Stomach (tissue), 9 donors: ENCODE data around the gene TMEM165. TPM values are rescaled to one million over a fixed set of nuclear protein-coding genes. Genes with fewer than 3 reads are reported as not detected.

ENCODE experiments used
- DNase-seq, 2 donors: peaks; one replicate each; pipeline versions ENCODE4 v3.0.0 to v3.0.0-alpha.2; 2013 to 2019
- H3K27ac ChIP-seq, 5 donors: fragments of 200-600 bp in 4 of 5; sonication (generic) in 4 of 5; one replicate each; pipeline ENCODE4 v1.5.1; 2013 to 2019; ENCODE audit warnings: mild to moderate bottlenecking in 1 of 5, moderate library complexity in 1 of 5
- H3K27me3 ChIP-seq, 3 donors: fragments of 200-600 bp; sonication (generic); one replicate each; pipeline ENCODE4 v1.5.1; 2017 to 2019; ENCODE audit warnings: mixed run types in 1 of 3
- H3K36me3 ChIP-seq, 4 donors: fragments of 200-600 bp; sonication (generic); 1 replicate in 3 of 4; 2 replicates in 1 of 4; pipeline ENCODE4 v1.5.1; 2016 to 2019
- H3K4me1 ChIP-seq, 4 donors: fragments of 200-600 bp; sonication (generic); one replicate each; pipeline ENCODE4 v1.5.1; 2016 to 2019
- H3K4me3 ChIP-seq, 4 donors: fragments of 200-600 bp; sonication (generic) in 3 of 4; one replicate each; pipeline ENCODE4 v1.5.1; 2016 to 2019; ENCODE audit warnings: mild to moderate bottlenecking in 1 of 4
- H3K9me3 ChIP-seq, 4 donors: fragments of 200-600 bp; sonication (generic); one replicate each; pipeline ENCODE4 v1.5.1; 2016 to 2019
- EP300 ChIP-seq: sonication (generic); formaldehyde crosslinking; IDR thresholded peaks from one replicate; pipeline ENCODE4 v1.6.1; 2017; ENCODE audit warnings: antibody characterized with exemption
- POLR2A ChIP-seq, 4 donors: fragments of 450-650 bp; IDR thresholded peaks; one replicate each; pipeline ENCODE4 v1.6.1; 2016; ENCODE audit warnings: antibody characterized with exemption in 4 of 4, control low read depth in 2 of 4, mild to moderate bottlenecking in 1 of 4, moderate library complexity in 1 of 4
- POLR2AphosphoS5 ChIP-seq, 3 donors: sonication (generic); formaldehyde crosslinking; IDR thresholded peaks; one replicate each; pipeline ENCODE4 v1.6.1; 2016; ENCODE audit warnings: antibody characterized with exemption in 3 of 3
- WGBS, 5 donors: extraction: QIAGEN DNeasy Blood & Tissue Kit in 3 of 5; methylation state at CpG; one replicate each; pipeline versions ENCODE4 v1.1.5 to v1.1.7; 2013 to 2018; 5-methylcytosine and 5-hydroxymethylcytosine counted together
- intact Hi-C: fragments of 100-400 bp; cut with DNase I; formaldehyde crosslinking; loops from one replicate; pipeline ENCODE4 v1.15.1; 2023; ENCODE audit warnings: low total_unique reads
- polyA plus RNA-seq, 3 donors: library from polyadenylated mRNA; stranded (reverse); fragments of 200-250 nt; gene quantifications; one replicate each; pipeline ENCODE4 v1.2.3, GENCODE V29; 2013
- total RNA-seq, 5 donors: library from RNA; depleted of rRNA; stranded (reverse); fragments of >200 nt; gene quantifications; one replicate each; pipeline versions ENCODE4 v1.1.0 to v1.2.3, GENCODE V29; 2014 to 2016
- TF ChIP-seq, protein P1 (sequence below), 7 experiments: fragments of 450-650 bp in 4 of 7; fragments of 200-600 bp in 3 of 7; sonication (generic) in 3 of 7; IDR thresholded peaks; one replicate each; pipeline ENCODE4 v1.5.1; 2016 to 2019; ENCODE audit warnings: antibody characterized with exemption in 7 of 7, control low read depth in 2 of 7, mild to moderate bottlenecking in 1 of 7
- donor health status: healthy with polysubstance abuse.
- donor health status: Bipolar disorder and iron deficiency.
- donor health status: healthy.

TMEM165 gene
- total and polyA plus RNA-seq, 8 donors, result 21.6 to 365 (median 107) TPM

DNA sequence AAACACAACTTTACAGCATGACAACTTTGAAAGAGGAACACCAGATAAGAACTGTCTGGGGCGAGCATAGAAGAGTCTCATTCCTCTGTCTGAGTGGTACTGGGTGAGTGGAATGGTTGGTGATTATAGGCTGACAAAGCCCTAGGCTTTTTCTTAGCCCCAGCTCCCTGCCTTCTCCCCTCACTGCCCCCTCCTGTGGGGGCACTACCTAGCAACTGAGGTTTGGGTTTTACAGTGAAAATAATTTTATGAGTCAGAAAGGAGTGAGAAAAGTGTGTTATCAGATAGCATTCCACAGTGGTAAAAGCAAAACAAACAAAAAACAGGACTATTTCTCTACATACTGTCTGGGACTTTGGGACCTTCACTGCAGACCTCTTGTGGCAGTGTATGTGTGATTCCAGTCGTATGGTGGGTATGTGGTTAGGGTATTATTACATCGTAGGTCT is 10.5 kb upstream of the TMEM165 start:
- Histone ChIP-seq H3K9me3 (no peaks in the 10 kb centered on the region), H3K27me3 (no peaks in the 10 kb centered on the region), H3K36me3 (no peaks in the 10 kb centered on the region), H3K4me3 (no peak overlapping the region), H3K27ac (no peak overlapping the region), H3K4me1 (no peaks in the 10 kb centered on the region)
- WGBS, 5 donors, result 70 to 79% (median 76%) methylated on average over 3 of the region's 3 CpGs
- intact Hi-C loops, result no loop called here
- TF ChIP-seq POLR2AphosphoS5 (IDR thresholded peaks at IDR 0.05), result no peak
- TF ChIP-seq EP300, result no peak
- no peak for TF ChIP-seq POLR2A (IDR thresholded peaks at IDR 0.05)
- TF ChIP-seq, protein P1, sequence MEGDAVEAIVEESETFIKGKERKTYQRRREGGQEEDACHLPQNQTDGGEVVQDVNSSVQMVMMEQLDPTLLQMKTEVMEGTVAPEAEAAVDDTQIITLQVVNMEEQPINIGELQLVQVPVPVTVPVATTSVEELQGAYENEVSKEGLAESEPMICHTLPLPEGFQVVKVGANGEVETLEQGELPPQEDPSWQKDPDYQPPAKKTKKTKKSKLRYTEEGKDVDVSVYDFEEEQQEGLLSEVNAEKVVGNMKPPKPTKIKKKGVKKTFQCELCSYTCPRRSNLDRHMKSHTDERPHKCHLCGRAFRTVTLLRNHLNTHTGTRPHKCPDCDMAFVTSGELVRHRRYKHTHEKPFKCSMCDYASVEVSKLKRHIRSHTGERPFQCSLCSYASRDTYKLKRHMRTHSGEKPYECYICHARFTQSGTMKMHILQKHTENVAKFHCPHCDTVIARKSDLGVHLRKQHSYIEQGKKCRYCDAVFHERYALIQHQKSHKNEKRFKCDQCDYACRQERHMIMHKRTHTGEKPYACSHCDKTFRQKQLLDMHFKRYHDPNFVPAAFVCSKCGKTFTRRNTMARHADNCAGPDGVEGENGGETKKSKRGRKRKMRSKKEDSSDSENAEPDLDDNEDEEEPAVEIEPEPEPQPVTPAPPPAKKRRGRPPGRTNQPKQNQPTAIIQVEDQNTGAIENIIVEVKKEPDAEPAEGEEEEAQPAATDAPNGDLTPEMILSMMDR (IDR thresholded peaks at IDR 0.05), result no peak
- DNase-seq, result no peak

DNA sequence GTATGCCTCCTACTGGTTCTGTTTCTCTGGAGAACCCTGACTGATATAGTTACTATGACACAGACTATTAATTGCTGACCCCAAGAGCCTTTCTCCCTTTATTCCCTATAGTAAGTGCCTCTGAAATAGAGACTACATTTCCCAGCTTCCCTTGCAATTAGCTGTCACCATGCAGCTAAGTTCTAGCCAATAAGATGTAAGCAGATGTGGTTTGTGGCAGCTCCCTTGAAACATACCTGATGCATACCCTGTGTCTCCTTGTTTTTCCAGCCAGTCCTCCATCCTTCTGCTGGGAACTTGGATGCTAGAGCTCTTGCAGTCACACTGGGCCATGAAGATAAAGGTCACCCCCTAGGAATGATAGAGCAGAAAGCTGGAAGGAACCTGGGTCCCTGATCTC is 9.7 kb upstream of the TMEM165 start:
- DNase-seq, result peak in 1 of 2 donors; percentile 34
- Histone ChIP-seq H3K27me3 (no peaks in the 10 kb centered on the region), H3K27ac (no peak overlapping the region), H3K4me3 (no peak overlapping the region), H3K36me3 (no peaks in the 10 kb centered on the region), H3K4me1 (no peaks in the 10 kb centered on the region), H3K9me3 (no peaks in the 10 kb centered on the region)
- TF ChIP-seq POLR2A (IDR thresholded peaks at IDR 0.05) (no peak), POLR2AphosphoS5 (IDR thresholded peaks at IDR 0.05) (no peak), EP300 (no peak)
- TF ChIP-seq, protein P1 (IDR thresholded peaks at IDR 0.05), result no peak
- intact Hi-C loops, result no loop called here

DNA sequence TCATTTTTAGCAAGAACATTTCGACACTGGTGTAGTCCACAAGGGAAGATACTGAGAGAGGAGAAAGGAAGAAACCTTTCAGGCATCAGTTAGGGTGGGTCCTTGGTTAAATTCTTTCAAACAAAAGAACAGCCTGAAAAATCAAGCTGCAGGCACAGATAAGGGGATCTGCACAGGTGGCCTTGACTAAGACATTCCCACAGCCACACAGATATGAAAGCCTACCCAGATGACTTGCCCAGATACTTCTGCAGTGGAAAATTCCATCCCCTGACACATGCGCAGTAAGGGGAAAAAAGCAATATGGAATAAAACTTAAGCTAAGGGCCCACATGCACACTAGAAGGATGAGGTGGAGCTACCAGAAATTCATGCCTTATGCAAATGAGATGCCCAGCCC is 8.9 kb upstream of the TMEM165 start:
- H3K27ac ChIP-seq, result no peak overlapping the region
- H3K4me3 ChIP-seq, result no peak overlapping the region
- H3K27me3 ChIP-seq, result no peaks in the 10 kb centered on the region
- 72 to 89% (median 81%) methylated on average over 2 of the region's 2 CpGs for WGBS, 5 donors
- no peak for DNase-seq
- no peaks in the 10 kb centered on the region for H3K9me3 ChIP-seq
- H3K36me3 ChIP-seq, result no peaks in the 10 kb centered on the region
- TF ChIP-seq, protein P1 (IDR thresholded peaks at IDR 0.05), result no peak
- TF ChIP-seq POLR2AphosphoS5 (IDR thresholded peaks at IDR 0.05), result no peak
- no peak for TF ChIP-seq POLR2A (IDR thresholded peaks at IDR 0.05)
- no peak for TF ChIP-seq EP300
- intact Hi-C loops, result no loop called here
- no peaks in the 10 kb centered on the region for H3K4me1 ChIP-seq

DNA sequence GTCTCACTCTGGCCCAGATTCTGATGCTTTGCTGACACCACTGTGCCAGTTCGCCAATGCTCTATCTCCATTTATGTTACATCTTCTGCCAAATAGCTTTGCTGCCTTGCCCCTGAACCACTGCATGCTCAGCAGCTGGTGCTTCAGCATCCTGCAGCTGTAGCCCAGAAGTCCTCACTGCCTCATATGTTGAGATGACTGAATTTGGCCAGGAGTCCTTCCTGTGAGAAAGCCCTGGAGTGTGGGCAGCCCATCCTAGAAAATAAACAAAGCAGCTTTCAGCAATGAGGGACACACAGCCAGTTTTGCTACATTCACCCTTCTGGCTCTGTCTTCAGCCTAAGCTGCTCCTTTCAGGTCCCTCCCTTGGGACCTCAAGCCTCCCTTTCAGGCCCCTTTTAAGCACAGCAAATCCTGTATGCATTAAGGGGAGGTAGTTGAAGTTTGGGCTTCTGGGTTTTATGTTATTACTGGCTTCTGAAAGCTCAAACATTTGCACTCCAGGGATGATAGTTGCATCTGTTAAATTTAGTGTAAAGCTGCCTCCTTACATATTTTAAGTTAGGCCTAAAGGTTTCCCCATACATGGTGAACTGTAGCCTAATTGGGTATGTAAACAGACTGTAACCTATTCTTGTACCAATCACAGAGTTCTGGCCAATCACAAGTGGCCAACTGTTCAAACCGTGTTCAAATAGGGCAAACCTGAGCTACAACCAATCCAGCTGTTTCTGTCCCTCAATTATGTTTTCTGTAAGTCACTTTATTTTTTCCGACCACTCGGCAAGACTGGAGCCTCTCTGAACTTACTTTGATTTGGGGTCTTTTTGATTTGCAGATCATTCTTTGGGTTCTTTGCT is 2.1 kb upstream of the TMEM165 start:
- H3K4me3 ChIP-seq, result no peak overlapping the region
- DNase-seq, result peak in 1 of 2 donors; percentile 68
- H3K9me3 ChIP-seq, result no peaks in the 10 kb centered on the region
- H3K4me1 ChIP-seq, result peaks cover 19 to 26% (median 23%) of the 10 kb centered on the region in 4 donors
- H3K27ac ChIP-seq, result peak overlapping the region; percentile 48 to 63 (median 59)
- peak in 1 of 3 donors; percentile 35 for TF ChIP-seq POLR2AphosphoS5 (IDR thresholded peaks at IDR 0.05)
- TF ChIP-seq POLR2A (IDR thresholded peaks at IDR 0.05), result no peak
- TF ChIP-seq, protein P1 (IDR thresholded peaks at IDR 0.05), result no peak
- 61 to 77% (median 72%) methylated on average over 4 of the region's 4 CpGs for WGBS, 5 donors
- intact Hi-C loops, result no loop called here
- no peaks in the 10 kb centered on the region for H3K36me3 ChIP-seq
- no peaks in the 10 kb centered on the region for H3K27me3 ChIP-seq
